GM12801 (cell line): ENCODE data around the gene INSYN2B.

Experiments used
- CTCF ChIP-seq: IDR thresholded peaks from one replicate; pipeline ENCODE4 v1.5.1; 2011; ENCODE audit warnings: control low read depth; ENCODE audit not compliant: insufficient read length; ENCODE audit errors: extremely low read depth

Gene INSYN2B

GRCh38 chr5:169974121-169974770 lies 6.0 kb downstream of the INSYN2B start:
- no peak for TF ChIP-seq CTCF

GRCh38 chr5:169973056-169973455 lies 7.2 kb downstream of the INSYN2B start:
- no peak for TF ChIP-seq CTCF

GRCh38 chr5:169971780-169972179 lies 8.5 kb downstream of the INSYN2B start:
- TF ChIP-seq CTCF = no peak

- TF ChIP-seq CTCF = no peak
Measured at GRCh38 chr5:169970911-169971765, 9.2 kb downstream of the INSYN2B start.

- TF ChIP-seq CTCF = no peak
Measured at GRCh38 chr5:169970339-169970738, 10.0 kb downstream of the INSYN2B start.

- no peak for TF ChIP-seq CTCF
Measured at GRCh38 chr5:169964246-169964645, 16.0 kb downstream of the INSYN2B start.

GRCh38 chr5:169960659-169961058 lies 19.6 kb downstream of the INSYN2B start:
- no peak for TF ChIP-seq CTCF
